Measurements from ENCODE around the gene ADCY6. TPM values are rescaled to one million over a fixed set of nuclear protein-coding genes. Genes with fewer than 3 reads are reported as not detected.
A peak's percentile ranks its signal among the peaks of the same experiment; 100 is the strongest.

ADCY6 gene

GRCh38 chr12:48717252-48717695 is 71.6 kb downstream of the ADCY6 start:
- peak overlapping the region; percentile 46 for H3K4me3 ChIP-seq (replicated peaks; ENCODE audit: insufficient read depth, low read length)
- no peak for DNase-seq (ENCODE audit: low read depth in 1 of 2, low spot score in 1 of 2)
- TF ChIP-seq GABPA (IDR thresholded peaks at IDR 0.05; ENCODE audit: low read depth) (no peak), REST (IDR thresholded peaks at IDR 0.05; ENCODE audit: insufficient replicate concordance, low read depth) (peak; percentile 27)

GRCh38 chr12:48716493-48717251 is 72.2 kb downstream of the ADCY6 start, which contains the start of gene CCNT1:
CCNT1 (minus strand) TSS chr12:48716707; CDS start chr12:48716675, 32 bp downstream.
- H3K4me3 ChIP-seq (replicated peaks; ENCODE audit: insufficient read depth, low read length): peak within 1 kb of the TSS; percentile 72
- H3K27me3 ChIP-seq (ENCODE audit: insufficient read depth, poor library complexity, severe bottlenecking): no peaks in the 10 kb centered on the region
- no peak for TF ChIP-seq CTCF (IDR thresholded peaks at IDR 0.05; ENCODE audit: insufficient read depth, low read length)
- peak; percentile 83 for TF ChIP-seq POLR2AphosphoS5 (IDR thresholded peaks at IDR 0.05; ENCODE audit: low read depth)
- peak; percentile 96 for TF ChIP-seq GABPA (IDR thresholded peaks at IDR 0.05; ENCODE audit: low read depth)
- TF ChIP-seq SPI1 (IDR thresholded peaks at IDR 0.05; ENCODE audit: borderline replicate concordance, low read depth): peak; percentile 47; the same call in 1 of the 2 replicates
- TF ChIP-seq REST (IDR thresholded peaks at IDR 0.05; ENCODE audit: insufficient replicate concordance, low read depth): peak; percentile 41
- peak within 1 kb of the TSS; percentile 96 for H3K27ac ChIP-seq (replicated peaks)
- DNase-seq (ENCODE audit: low read depth in 1 of 2, low spot score in 1 of 2): peak; percentile 100

More at GRCh38 chr12:48717252-48717695, 71.6 kb downstream of the ADCY6 start:
- Histone ChIP-seq H3K27me3 (ENCODE audit: insufficient read depth, poor library complexity, severe bottlenecking) (no peaks in the 10 kb centered on the region), H3K27ac (replicated peaks) (peak overlapping the region; percentile 96)

Small RNAs within 50 kb of the gene (microRNA-seq; reads per million reads assigned to microRNA genes)
- not detected for gene MIR4701

Measured in HL-60 (cell line).